Loucy (cell line): ENCODE data around the gene BCL7B.

ENCODE experiments used
- CTCF ChIP-seq: fragments of 200-600 bp; sonication (generic); conservative IDR thresholded peaks from 2 replicates; pipeline ENCODE4 v1.5.1; 2014; ENCODE audit warnings: mild to moderate bottlenecking, antibody characterized with exemption, low read length
- EZH2phosphoT487 ChIP-seq: fragments of 200-600 bp; IDR thresholded peaks from 2 replicates; pipeline ENCODE4 v1.6.1; 2018; ENCODE audit warnings: antibody characterized with exemption, mild to moderate bottlenecking, moderate library complexity, borderline replicate concordance

- TF ChIP-seq EZH2phosphoT487 = no peak
- TF ChIP-seq CTCF = no peak
Observed at GRCh38 chr7:73532224-73532623, 25.3 kb downstream of the BCL7B start.
